ENCODE results near the gene ZCCHC8.
"Not testable (repeated sequence)": the region's sequence is repeated elsewhere in the genome, so short reads cannot be mapped to it uniquely, and the experiment has no call there.

Gene ZCCHC8

GRCh38 chr12:122489038-122489437 is 11.7 kb downstream of the ZCCHC8 start:
- H2AFZ ChIP-seq (ENCODE audit: low read depth, low read length): no peak overlapping the region
- H3K79me2 ChIP-seq (ENCODE audit: low read length): no peaks in the 10 kb centered on the region; the same call in 1 of the 2 replicates
- H3K36me3 ChIP-seq (replicated peaks; ENCODE audit: low read depth, low read length): peaks cover 53% of the 10 kb centered on the region
- no peak for TF ChIP-seq EZH2phosphoT487 (IDR thresholded peaks at IDR 0.05; ENCODE audit: low read depth)
- TF ChIP-seq CTCF (IDR thresholded peaks at IDR 0.05; ENCODE audit: low read depth, low read length): no peak
- H3K27ac ChIP-seq (ENCODE audit: low read length): no peak overlapping the region
- no peak overlapping the region for H3K4me2 ChIP-seq (ENCODE audit: low read length)
- no peaks in the 10 kb centered on the region for H3K4me1 ChIP-seq (ENCODE audit: low read length)
- H3K27me3 ChIP-seq (ENCODE audit: low read depth, low read length): no peaks in the 10 kb centered on the region
- peaks cover 7% of the 10 kb centered on the region for H4K20me1 ChIP-seq (ENCODE audit: insufficient read depth, low read length)
- H3K4me3 ChIP-seq (ENCODE audit: low read length): no peak overlapping the region
- H3K9me3 ChIP-seq (ENCODE audit: insufficient read depth, low read length): no peaks in the 10 kb centered on the region
- H3K9ac ChIP-seq (ENCODE audit: low read length): no peak overlapping the region

- H2AFZ ChIP-seq (ENCODE audit: low read depth, low read length); H3K4me2 ChIP-seq (ENCODE audit: low read length); H4K20me1 ChIP-seq (ENCODE audit: insufficient read depth, low read length); H3K27me3 ChIP-seq (ENCODE audit: low read depth, low read length); H3K4me3 ChIP-seq (ENCODE audit: low read length); H3K9me3 ChIP-seq (ENCODE audit: insufficient read depth, low read length); H3K9ac ChIP-seq (ENCODE audit: low read length); H3K79me2 ChIP-seq (ENCODE audit: low read length); H3K4me1 ChIP-seq (ENCODE audit: low read length); H3K27ac ChIP-seq (ENCODE audit: low read length): not testable (repeated sequence)
- peaks cover 61% of the 10 kb centered on the region for H3K36me3 ChIP-seq (replicated peaks; ENCODE audit: low read depth, low read length)
Observed at GRCh38 chr12:122487807-122488206, 12.9 kb downstream of the ZCCHC8 start.

GRCh38 chr12:122486805-122487426 is 13.8 kb downstream of the ZCCHC8 start:
- Histone ChIP-seq H3K27me3 (ENCODE audit: low read depth, low read length) (no peaks in the 10 kb centered on the region), H3K4me1 (ENCODE audit: low read length) (no peaks in the 10 kb centered on the region), H3K4me3 (ENCODE audit: low read length) (no peak overlapping the region), H3K27ac (ENCODE audit: low read length) (no peak overlapping the region), H3K4me2 (ENCODE audit: low read length) (no peak overlapping the region), H3K79me2 (ENCODE audit: low read length) (no peaks in the 10 kb centered on the region; the same call in 1 of the 2 replicates), H4K20me1 (ENCODE audit: insufficient read depth, low read length) (peaks cover 4% of the 10 kb centered on the region; the same call in 1 of the 2 replicates), H3K9ac (ENCODE audit: low read length) (no peak overlapping the region), H3K9me3 (ENCODE audit: insufficient read depth, low read length) (no peaks in the 10 kb centered on the region), H3K36me3 (replicated peaks; ENCODE audit: low read depth, low read length) (peaks cover 61% of the 10 kb centered on the region), H2AFZ (ENCODE audit: low read depth, low read length) (no peak overlapping the region)
- TF ChIP-seq EZH2phosphoT487 (IDR thresholded peaks at IDR 0.05; ENCODE audit: low read depth) (no peak), CTCF (IDR thresholded peaks at IDR 0.05; ENCODE audit: low read depth, low read length) (no peak)

GRCh38 chr12:122486360-122486759 is 14.4 kb downstream of the ZCCHC8 start:
- H3K79me2 ChIP-seq (ENCODE audit: low read length); H3K9ac ChIP-seq (ENCODE audit: low read length); H3K27ac ChIP-seq (ENCODE audit: low read length); H3K4me1 ChIP-seq (ENCODE audit: low read length); H3K27me3 ChIP-seq (ENCODE audit: low read depth, low read length); H4K20me1 ChIP-seq (ENCODE audit: insufficient read depth, low read length); H3K4me3 ChIP-seq (ENCODE audit: low read length); H3K9me3 ChIP-seq (ENCODE audit: insufficient read depth, low read length); H3K4me2 ChIP-seq (ENCODE audit: low read length); H2AFZ ChIP-seq (ENCODE audit: low read depth, low read length): not testable (repeated sequence)
- peaks cover 64% of the 10 kb centered on the region for H3K36me3 ChIP-seq (replicated peaks; ENCODE audit: low read depth, low read length)

- H3K36me3 ChIP-seq (replicated peaks; ENCODE audit: low read depth, low read length): peaks cover 64% of the 10 kb centered on the region
- H3K9ac ChIP-seq (ENCODE audit: low read length); H3K27ac ChIP-seq (ENCODE audit: low read length); H3K4me1 ChIP-seq (ENCODE audit: low read length); H2AFZ ChIP-seq (ENCODE audit: low read depth, low read length); H3K4me2 ChIP-seq (ENCODE audit: low read length); H3K79me2 ChIP-seq (ENCODE audit: low read length); H3K9me3 ChIP-seq (ENCODE audit: insufficient read depth, low read length); H4K20me1 ChIP-seq (ENCODE audit: insufficient read depth, low read length); H3K4me3 ChIP-seq (ENCODE audit: low read length); H3K27me3 ChIP-seq (ENCODE audit: low read depth, low read length): not testable (repeated sequence)
Observed at GRCh38 chr12:122484385-122484784, 16.3 kb downstream of the ZCCHC8 start.

Data from OCI-LY3 (cell line).